HG03521 (cell line): ENCODE data around the gene EIF4EBP2.

Experiments used
- ATAC-seq: cut with Tn5 transposase; IDR thresholded peaks from one replicate; pipeline ENCODE4 v1.9.1; 2021; ENCODE audit warnings: mild to moderate bottlenecking, moderate library complexity; ENCODE audit not compliant: unreplicated experiment

The EIF4EBP2 gene, protein sequence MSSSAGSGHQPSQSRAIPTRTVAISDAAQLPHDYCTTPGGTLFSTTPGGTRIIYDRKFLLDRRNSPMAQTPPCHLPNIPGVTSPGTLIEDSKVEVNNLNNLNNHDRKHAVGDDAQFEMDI

GRCh38 chr10:70404036-70404786 lies at the start of gene EIF4EBP2:
EIF4EBP2 (plus strand) TSS chr10:70404145; CDS start chr10:70404402, 257 bp downstream.
- ATAC-seq = peak; percentile 80

DNA sequence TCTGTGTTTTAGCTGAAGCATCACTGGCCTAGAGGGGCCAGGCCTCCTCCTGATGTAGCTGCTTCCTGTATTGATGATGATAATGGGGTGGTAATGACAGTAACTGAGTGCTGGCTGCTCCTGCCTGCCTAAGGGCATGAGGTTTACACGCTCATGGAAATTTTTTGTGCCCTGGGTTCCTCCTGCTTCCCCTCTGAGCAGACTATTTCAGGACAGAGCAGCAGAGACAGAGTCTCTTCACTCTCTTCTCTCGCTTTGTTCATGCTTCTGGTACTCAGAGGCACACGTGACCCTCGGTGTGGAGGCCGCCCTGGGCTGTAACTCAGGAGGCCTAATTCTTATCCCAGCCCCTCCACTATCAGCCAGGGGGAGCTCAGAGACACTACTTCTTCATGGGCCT lies 49.4 kb upstream of the EIF4EBP2 start:
- ATAC-seq = peak; percentile 22

DNA sequence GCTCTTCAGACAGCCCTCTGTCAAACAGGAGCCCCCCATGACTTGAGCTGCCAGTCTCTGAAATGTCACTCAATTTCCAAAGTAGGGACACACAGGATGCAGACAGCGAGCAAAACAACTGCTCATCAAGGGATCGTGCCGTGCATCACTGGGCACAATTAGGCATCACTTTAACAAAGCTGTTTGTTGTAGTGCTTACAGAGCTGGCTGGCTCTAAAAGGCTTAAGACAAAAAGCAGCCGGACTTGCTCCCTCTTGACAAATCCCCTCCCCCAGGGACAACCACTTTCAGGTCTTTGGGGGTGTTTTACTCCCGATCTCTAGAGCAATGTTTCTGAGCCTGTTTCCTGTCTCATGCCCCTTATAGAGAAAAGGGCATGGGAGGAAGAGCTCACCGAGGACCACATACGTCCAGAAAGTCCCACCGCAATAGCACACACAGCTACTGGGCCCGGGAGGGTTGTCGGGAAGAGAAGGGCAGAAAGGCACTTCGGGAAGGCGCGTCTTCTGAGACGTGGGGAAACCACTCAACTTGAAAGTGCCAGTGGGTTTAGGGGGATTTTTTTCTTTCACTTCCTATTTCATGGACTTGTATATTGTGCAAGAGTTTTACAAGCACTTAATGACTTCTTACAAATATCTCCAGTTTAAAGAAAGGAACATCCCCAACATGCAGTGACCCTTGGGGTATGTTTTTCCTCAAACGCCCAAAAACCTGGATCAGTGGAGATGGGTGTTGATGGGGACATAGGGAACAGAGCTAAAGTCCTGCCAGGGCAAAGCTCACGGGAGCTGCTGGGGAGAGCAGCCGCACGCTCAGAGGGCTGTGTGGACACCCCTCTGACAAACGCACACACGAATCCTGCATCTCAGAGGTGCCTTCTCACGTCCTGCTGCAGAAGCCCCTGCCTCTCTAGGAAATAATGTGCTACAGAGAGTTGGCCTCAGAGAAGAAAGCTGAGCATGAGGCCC lies 48.6 kb upstream of the EIF4EBP2 start:
- peak; percentile 43 for ATAC-seq

GRCh38 chr10:70357565-70357964 lies 46.4 kb upstream of the EIF4EBP2 start:
- no peak for ATAC-seq

DNA sequence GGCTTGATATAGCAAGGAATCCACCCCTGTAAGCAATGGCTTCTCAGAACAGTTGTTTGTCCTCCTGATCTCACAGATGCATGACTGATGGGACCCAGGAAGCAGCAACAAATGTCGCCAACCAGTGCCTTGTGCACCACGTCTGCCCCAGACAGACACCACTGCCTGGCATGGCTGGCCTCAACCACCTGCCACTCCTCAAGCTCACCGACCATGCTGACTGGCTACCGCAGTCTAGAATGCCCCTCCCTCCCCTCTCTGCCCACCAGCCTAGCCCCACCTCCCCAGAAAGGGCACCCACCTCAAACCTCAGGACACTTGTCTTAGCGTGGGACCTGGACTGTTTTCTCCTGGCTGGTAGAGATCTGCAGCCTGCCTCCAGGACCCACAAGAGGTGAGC lies 45.5 kb upstream of the EIF4EBP2 start:
- no peak for ATAC-seq

GRCh38 chr10:70359017-70359550 lies 44.9 kb upstream of the EIF4EBP2 start:
- ATAC-seq = no peak

DNA sequence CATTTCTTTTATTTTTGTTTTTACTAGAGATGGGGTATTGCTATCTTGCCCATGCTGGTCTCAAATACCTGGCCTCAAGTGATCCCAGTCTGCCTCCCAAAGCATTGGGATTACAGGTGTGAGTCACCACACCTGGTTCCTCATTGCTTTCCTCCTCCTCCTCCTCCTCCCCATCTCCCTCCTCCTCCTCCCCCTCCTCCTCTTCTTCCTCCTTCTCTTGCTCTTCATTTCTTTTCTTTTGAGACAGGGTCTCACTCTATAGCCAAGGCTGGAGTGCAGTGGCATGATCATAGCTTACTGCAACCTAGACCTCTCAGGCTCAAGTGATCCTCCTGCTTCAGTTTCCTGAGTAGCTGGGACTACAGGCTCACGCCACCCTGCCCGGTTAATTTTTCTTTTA lies 43.7 kb upstream of the EIF4EBP2 start:
- no peak for ATAC-seq

GRCh38 chr10:70362328-70362727 lies 41.6 kb upstream of the EIF4EBP2 start:
- no peak for ATAC-seq

- no peak for ATAC-seq
Observed at GRCh38 chr10:70363292-70363691, 40.7 kb upstream of the EIF4EBP2 start.

DNA sequence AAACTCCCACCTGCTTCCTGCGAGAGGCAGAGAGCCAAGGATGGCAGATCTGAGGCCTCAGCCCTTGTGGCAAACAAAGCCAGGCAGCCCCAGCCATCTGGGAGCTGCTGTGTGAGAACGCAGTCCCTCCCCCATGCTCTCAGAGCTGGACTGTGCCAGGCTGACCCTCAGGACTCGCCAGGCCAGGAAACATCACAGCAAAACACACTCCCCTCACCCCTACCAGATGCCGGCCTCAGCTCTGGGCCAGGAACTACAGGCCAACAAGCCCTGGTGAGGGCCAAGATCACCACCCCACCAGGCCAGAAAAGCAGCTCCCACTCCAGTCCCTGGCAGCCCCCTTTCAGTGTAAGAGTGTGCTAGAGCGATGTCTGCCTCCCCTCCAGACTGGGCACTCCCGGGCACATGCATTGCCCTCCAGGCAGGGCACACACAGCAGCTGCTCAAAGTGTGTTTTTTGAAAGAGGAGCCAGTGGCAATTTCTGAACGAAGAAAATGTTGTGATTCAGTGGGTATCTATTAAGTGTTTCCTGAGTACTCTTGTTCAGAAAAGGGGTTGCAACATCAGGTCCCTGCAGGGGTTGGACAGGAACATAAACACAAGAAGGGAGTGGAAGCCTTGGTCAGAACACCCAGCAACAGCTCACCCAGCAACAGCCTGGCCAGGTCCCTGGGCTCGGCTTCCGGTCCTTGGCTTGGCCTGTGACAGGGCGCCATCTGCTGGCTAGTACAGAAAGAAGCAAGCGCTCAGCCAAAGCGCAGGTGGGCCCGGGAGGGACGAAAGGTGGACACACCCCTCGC lies 39.8 kb upstream of the EIF4EBP2 start:
- peak; percentile 92 for ATAC-seq

DNA sequence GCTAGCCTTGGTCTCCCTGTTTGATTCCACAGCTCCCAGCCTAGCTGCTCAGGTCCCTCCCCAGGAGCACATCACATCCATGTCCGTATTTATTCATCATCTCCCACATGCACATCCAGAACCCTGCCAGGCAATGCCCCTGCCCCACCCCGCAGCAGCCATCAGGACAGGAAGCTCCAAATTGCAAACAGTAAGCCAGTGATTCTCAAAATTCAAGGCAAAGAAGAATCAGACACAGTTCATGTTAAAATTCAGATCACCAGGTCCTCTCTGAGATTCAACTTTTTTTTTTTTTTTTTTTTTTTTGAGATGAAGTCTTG lies 39.2 kb upstream of the EIF4EBP2 start:
- ATAC-seq = no peak

GRCh38 chr10:70367195-70367796 lies 36.6 kb upstream of the EIF4EBP2 start:
- no peak for ATAC-seq

GRCh38 chr10:70368774-70369482 lies 35.0 kb upstream of the EIF4EBP2 start:
- no peak for ATAC-seq

- no peak for ATAC-seq
Observed at GRCh38 chr10:70369498-70370018, 34.4 kb upstream of the EIF4EBP2 start.

DNA sequence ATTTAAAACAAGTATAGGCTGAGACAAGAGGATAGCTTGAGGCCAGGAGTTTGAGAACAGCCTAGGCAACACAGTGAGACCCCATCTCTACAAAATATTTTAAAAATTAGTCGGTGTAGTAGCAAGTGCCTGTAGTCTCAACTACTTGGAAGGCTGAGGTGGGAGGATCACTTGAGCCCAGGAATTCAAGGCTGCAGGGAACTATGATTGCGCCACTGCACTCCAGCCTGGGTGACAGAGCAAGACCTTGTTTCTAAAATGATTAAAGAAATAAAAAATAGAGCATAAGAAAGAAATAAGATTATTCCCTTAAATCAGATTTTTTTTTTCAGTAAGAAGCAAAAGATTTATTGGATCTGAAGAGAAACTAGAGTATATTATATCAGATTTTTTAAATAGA lies 33.2 kb upstream of the EIF4EBP2 start:
- ATAC-seq = no peak

GRCh38 chr10:70371846-70372245 lies 32.1 kb upstream of the EIF4EBP2 start:
- ATAC-seq = no peak

GRCh38 chr10:70374775-70375614 lies 28.9 kb upstream of the EIF4EBP2 start:
- no peak for ATAC-seq
